Stomach smooth muscle (tissue), 2 donors: ENCODE measurements around the gene NOL4L.

Experiments
- H3K27ac ChIP-seq: one replicate; pipeline ENCODE4 v1.7.0; 2013; ENCODE audit warnings: mild to moderate bottlenecking, low read length, inconsistent platforms
- H3K27me3 ChIP-seq, 2 donors: one replicate each; pipeline ENCODE4 v1.7.0; 2013; ENCODE audit warnings: low read length in 2 of 2; ENCODE audit not compliant: insufficient read depth in 2 of 2, control insufficient read depth in 1 of 2
- H3K36me3 ChIP-seq, 2 donors: one replicate each; pipeline ENCODE4 v1.7.0; 2013; ENCODE audit warnings: low read length in 2 of 2; ENCODE audit not compliant: control insufficient read depth in 2 of 2, insufficient read depth in 2 of 2
- H3K4me1 ChIP-seq: one replicate; pipeline ENCODE4 v1.7.0; 2013; ENCODE audit warnings: low read length; ENCODE audit not compliant: control insufficient read depth, insufficient read depth
- H3K4me3 ChIP-seq, 2 donors: one replicate each; pipeline ENCODE4 v1.7.0; 2013; ENCODE audit warnings: low read length in 2 of 2
- H3K9ac ChIP-seq, 2 donors: one replicate each; pipeline ENCODE4 v1.7.0; 2013; ENCODE audit warnings: low read length in 2 of 2, mild to moderate bottlenecking in 1 of 2
- H3K9me3 ChIP-seq, 2 donors: one replicate each; pipeline ENCODE4 v1.7.0; 2013; ENCODE audit warnings: low read length in 2 of 2; ENCODE audit not compliant: control insufficient read depth in 2 of 2
- donor health status: healthy.
- donor health status: Pancreatic carcinoma.

Gene NOL4L

GRCh38 chr20:32546918-32547752, 38.0 kb downstream of the NOL4L start:
- Histone ChIP-seq H3K27ac (no peak overlapping the region), H3K4me3 (no peak overlapping the region), H3K27me3 (no peaks in the 10 kb centered on the region), H3K4me1 (no peaks in the 10 kb centered on the region), H3K36me3 (no peaks in the 10 kb centered on the region), H3K9me3 (no peaks in the 10 kb centered on the region), H3K9ac (no peak overlapping the region)

DNA sequence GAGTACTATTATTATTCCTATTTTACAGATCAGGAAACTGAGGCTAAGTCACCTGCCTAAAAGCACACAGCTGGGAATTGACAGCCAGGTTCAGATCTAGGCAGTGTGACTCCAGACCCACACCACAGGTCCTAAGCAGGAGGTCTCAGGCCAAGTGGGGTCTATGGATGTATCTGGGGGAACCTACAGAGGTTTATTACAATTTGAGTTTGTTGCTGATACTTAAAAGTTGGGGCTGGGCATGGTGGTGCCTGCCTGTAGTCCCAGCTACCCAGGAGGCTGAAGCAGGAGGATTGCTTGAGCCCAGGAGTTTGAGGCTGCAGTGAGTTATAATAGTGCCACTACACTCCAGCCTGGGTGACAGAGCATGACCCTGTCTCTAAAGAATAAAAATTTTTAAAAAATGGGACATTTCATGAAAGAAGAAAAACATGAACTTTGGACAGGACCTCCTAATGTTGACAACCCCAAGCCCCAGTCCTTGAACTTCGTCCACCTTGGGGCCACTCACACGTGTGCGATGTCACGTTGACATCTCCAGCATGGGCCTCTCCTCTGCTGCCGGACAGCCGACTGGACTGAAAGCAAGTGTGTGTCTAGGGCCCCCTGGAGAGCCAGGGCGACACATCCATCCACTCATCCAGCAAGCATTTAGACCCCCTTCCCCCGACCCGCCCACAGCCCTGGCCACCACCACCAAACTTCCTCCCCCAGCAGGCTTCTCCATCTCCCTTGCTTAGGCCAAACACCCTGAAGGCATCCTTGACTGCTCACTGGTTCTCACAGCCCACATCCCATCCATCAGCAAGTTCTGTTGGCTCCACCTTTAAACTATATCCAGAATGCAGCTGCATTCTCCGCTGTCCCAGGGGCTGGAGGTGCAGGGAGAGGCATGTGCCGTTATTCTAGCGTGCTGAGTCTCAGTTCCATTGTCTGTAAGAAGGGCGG, 40.0 kb downstream of the NOL4L start:
- H3K36me3 ChIP-seq: no peaks in the 10 kb centered on the region
- no peak overlapping the region for H3K9ac ChIP-seq
- H3K9me3 ChIP-seq: no peaks in the 10 kb centered on the region
- no peak overlapping the region for H3K27ac ChIP-seq
- no peaks in the 10 kb centered on the region for H3K27me3 ChIP-seq
- H3K4me3 ChIP-seq: no peak overlapping the region
- H3K4me1 ChIP-seq: no peaks in the 10 kb centered on the region

DNA sequence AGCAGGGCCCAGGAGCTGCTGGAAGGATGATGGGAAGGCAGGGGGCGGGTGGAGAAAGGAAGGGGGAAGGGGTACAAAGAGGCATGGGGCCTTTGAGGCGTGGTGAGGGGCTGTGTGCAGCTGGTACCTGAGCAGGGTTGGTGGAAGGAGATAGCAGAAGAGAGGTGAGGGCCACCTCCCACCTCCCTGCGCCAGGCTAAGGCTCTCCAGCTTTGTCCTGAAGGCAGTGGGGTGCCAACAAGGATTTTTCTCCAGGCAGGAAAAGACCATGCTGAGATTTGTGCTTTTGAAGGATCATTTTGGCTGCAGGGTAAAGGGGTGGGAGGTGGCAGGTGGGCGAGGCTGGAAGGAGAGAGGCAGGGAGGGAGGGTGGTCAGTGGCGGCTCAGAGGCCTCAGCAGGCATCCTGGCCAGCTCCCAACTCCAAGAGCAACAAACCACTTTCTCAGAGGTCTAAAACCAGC, 40.8 kb downstream of the NOL4L start:
- no peak overlapping the region for H3K27ac ChIP-seq
- H3K9me3 ChIP-seq: no peaks in the 10 kb centered on the region
- no peaks in the 10 kb centered on the region for H3K4me1 ChIP-seq
- H3K9ac ChIP-seq: no peak overlapping the region
- H3K4me3 ChIP-seq: no peak overlapping the region
- no peaks in the 10 kb centered on the region for H3K27me3 ChIP-seq
- H3K36me3 ChIP-seq: no peaks in the 10 kb centered on the region

DNA sequence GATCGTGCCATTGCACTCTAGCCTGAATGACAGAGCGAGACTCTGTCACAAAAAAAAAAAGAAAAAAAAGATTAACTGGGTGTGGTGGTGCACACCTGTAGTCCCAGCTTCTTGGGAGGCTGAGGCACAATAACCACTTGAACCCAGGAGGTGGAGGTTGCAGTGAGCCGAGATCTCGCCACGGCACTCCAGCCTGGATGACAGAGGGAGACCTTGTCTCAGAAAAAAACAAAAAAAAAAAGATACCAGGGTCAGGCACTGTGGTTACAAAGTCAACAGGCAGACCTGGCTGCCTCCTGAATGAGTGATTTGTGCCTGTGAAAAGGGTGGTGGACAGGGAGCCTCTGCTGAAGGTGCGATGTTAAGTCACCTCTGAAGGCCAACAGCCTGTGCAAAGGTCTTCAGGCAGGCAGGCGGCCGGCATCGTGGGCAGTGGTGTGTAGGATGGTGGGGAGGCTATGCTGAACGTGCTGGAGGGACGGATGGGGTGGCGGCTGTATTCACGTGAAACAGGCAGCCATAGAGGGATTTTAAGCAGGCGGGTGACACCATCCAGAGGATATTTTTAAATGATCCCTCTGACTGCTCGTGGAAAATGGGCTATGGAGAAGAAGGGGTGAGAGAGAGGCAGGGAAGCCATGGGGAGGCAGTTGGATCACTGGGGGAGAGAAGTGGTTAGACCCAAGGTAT, 41.4 kb downstream of the NOL4L start:
- Histone ChIP-seq H3K9me3 (no peaks in the 10 kb centered on the region), H3K27ac (no peak overlapping the region), H3K36me3 (no peaks in the 10 kb centered on the region), H3K27me3 (no peaks in the 10 kb centered on the region), H3K4me1 (no peaks in the 10 kb centered on the region), H3K4me3 (no peak overlapping the region), H3K9ac (no peak overlapping the region)

- Histone ChIP-seq H3K36me3 (no peaks in the 10 kb centered on the region), H3K9ac (no peak overlapping the region), H3K4me1 (peaks cover 4% of the 10 kb centered on the region), H3K27ac (no peak overlapping the region), H3K27me3 (no peaks in the 10 kb centered on the region), H3K9me3 (no peaks in the 10 kb centered on the region), H3K4me3 (no peak overlapping the region)
These were observed 42.9 kb downstream of the NOL4L start for GRCh38 chr20:32542259-32542615.

DNA sequence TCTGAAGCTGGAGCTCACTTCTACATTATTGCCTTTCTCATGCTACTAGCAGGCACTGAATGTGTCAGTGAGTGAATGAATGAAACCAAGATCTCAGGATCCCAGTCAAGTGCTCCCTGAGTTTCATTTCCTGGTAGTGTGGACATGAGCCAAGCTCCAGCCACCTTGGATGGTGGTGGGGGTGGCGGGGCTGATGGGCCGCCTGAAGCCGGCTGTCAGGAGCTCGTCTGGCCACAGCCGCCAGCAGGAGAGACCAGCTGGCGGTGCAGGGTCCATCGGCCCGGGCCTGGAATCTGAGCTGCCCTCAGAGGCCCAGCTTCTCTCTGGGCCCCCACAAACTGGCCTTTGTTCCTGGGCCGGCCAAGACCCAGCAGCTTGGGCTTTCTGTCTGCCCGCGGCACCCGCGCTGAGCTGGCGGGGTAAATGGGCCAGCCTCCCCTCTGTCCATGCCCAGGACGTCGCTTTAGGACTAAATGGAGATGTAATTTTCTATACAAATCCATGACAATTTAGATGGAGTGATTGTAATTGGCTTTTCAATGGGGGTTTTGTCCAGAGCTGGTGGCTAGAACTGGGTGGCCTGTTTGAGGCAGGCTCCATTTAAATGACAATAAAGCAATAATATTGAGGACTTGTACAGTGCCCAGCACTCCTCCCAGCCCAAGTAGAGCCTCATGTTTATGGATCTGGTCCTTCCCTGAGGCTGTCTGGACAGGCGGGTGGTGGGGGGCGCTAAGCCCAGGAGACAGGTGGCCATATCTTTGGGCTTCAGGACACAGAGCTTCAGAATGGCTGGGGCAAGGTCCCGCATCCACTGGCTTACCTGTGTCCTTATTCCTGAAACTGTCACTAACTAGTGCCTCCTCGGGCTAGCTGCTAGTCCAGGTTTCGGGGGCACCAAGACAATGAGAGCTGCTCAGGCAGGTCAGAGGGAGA, 43.5 kb downstream of the NOL4L start:
- H3K9me3 ChIP-seq: no peaks in the 10 kb centered on the region
- H3K9ac ChIP-seq: no peak overlapping the region
- no peak overlapping the region for H3K4me3 ChIP-seq
- H3K27ac ChIP-seq: no peak overlapping the region
- H3K4me1 ChIP-seq: peaks cover 8% of the 10 kb centered on the region
- H3K36me3 ChIP-seq: no peaks in the 10 kb centered on the region
- H3K27me3 ChIP-seq: no peaks in the 10 kb centered on the region

DNA sequence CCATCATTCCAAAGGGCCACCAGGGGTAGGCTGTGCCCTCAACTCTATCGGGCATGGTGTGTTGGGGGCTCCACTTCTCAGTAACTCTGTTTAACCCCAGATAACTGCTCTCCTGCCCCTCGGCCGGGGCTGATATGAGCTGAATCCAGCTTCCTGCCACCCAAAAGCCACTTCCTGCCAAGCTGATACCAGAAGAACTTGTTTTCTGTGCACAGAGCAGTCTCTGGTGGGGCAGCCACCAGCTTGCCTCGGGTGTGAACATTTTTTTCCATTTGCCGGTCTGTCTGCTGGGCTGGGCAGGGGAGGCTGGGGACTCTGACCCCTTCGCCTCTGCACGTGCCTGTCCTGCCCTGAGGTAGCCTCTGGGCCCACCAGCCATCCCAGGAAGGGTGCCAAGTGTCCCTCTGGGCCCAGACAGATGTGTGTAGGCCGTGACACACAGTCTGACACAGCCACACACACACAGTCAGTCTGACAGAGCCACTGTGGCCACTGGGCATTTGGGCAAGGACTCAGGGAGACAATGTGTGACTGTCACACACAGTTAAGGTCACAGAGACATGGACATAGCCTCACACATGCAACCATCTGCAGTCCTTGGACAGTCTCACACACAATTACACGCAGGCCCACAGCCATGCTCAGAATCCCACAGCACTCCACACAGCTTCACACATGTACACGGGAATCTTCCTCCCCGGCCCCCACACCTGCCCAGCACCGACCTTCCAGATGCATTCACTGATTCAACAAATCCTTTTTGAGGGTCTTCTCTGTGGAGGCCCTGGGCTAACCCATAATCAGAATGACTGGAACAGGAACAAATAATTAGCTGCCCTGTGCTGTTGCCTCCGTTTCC, 45.1 kb downstream of the NOL4L start:
- Histone ChIP-seq H3K9ac (no peak overlapping the region), H3K27ac (no peak overlapping the region), H3K27me3 (no peaks in the 10 kb centered on the region), H3K9me3 (no peaks in the 10 kb centered on the region), H3K4me3 (no peak overlapping the region), H3K36me3 (no peaks in the 10 kb centered on the region), H3K4me1 (peaks cover 8% of the 10 kb centered on the region)

DNA sequence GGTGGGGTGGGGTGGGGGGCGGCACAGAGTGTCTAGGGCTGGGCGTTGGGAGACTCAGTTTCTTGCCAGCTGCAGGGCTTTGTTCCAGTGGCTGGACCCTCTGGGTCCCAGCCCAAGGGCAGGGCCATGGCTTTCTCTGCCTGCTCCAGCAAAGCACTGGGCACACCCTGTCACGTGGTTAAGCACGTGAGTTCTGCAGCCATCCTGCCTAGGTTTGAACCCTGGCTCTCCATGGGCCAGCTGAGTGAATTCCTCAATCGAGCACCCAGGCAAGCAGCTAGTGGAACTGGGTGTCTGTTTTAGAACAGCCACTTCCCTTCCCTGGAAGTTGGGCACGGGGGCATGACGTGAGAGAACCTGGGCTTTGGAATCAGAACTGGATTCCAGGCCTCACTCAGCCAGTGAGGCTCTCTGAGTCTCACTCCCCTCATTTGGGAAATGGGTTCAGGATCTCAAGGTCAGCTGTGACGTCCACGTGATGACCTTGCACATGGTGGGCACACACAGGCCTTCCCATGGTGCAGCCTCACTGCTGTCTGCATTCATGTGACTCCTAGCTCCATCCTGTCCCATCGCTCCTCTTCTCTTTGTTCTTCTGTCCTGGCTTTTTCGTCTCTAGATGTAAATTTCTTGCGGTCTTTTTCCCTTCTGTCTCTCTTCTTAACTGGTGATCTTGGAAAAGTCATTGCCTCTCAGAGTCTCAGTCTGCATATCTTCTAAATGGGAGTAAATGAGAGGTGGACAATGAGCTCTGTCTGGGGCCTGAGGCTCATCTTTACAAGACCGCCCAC, 45.9 kb downstream of the NOL4L start:
- Histone ChIP-seq H3K36me3 (no peaks in the 10 kb centered on the region), H3K27ac (no peak overlapping the region), H3K4me1 (peaks cover 8% of the 10 kb centered on the region), H3K9me3 (no peaks in the 10 kb centered on the region), H3K9ac (no peak overlapping the region), H3K27me3 (no peaks in the 10 kb centered on the region), H3K4me3 (no peak overlapping the region)

DNA sequence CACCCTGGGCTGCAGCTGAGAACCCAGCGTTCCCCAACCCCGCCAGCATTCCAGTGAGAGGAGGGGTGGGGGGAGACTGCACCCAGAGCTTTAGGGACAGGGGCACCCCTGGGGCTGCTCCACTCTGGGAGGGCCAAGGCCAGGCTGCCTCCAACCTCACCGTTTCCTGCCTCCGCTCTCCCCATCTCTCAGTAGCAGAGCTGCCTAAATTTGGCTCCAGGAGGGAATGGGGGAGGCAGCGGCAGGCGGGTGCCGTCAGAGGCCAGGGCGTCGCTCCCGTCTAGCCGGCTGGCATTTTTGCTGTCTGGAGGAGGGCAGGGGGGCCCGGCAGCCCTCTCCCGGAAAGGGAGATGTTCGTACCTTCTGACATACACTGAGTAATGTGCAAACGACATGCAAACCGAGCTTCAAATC, 46.6 kb downstream of the NOL4L start:
- Histone ChIP-seq H3K9ac (no peak overlapping the region), H3K4me1 (peaks cover 8% of the 10 kb centered on the region), H3K9me3 (no peaks in the 10 kb centered on the region)

More for the DNA sequence above, 46.6 kb downstream of the NOL4L start:
- H3K27me3 ChIP-seq: no peaks in the 10 kb centered on the region
- no peaks in the 10 kb centered on the region for H3K36me3 ChIP-seq
- no peak overlapping the region for H3K27ac ChIP-seq
- no peak overlapping the region for H3K4me3 ChIP-seq
